ENCODE results near the gene TREX2.

The TREX2 gene

GRCh38 chrX:153433781-153434285, 12.0 kb downstream of the TREX2 start:
- TF ChIP-seq CTCF (IDR thresholded peaks at IDR 0.05) = no peak
- TF ChIP-seq ZFX (IDR thresholded peaks at IDR 0.05; ENCODE audit: borderline replicate concordance) = no peak
- H3K27ac ChIP-seq = no peak overlapping the region

- TF ChIP-seq CTCF (IDR thresholded peaks at IDR 0.05) = no peak
- TF ChIP-seq ZFX (IDR thresholded peaks at IDR 0.05; ENCODE audit: borderline replicate concordance) = no peak
- H3K27ac ChIP-seq = no peak overlapping the region
These were observed 12.6 kb downstream of the TREX2 start for GRCh38 chrX:153433161-153433680.

GRCh38 chrX:153430796-153431195, 15.1 kb downstream of the TREX2 start:
- TF ChIP-seq CTCF (IDR thresholded peaks at IDR 0.05) = no peak
- TF ChIP-seq ZFX (IDR thresholded peaks at IDR 0.05; ENCODE audit: borderline replicate concordance) = no peak
- no peak overlapping the region for H3K27ac ChIP-seq

GRCh38 chrX:153426204-153426603, 19.7 kb downstream of the TREX2 start:
- no peak overlapping the region for H3K27ac ChIP-seq
- no peak for TF ChIP-seq ZFX (IDR thresholded peaks at IDR 0.05; ENCODE audit: borderline replicate concordance)

GRCh38 chrX:153423652-153424051, 22.2 kb downstream of the TREX2 start:
- TF ChIP-seq CTCF (IDR thresholded peaks at IDR 0.05) (no peak), ZFX (IDR thresholded peaks at IDR 0.05; ENCODE audit: borderline replicate concordance) (no peak)
- no peak overlapping the region for H3K27ac ChIP-seq

GRCh38 chrX:153421856-153422255, 24.0 kb downstream of the TREX2 start:
- H3K27ac ChIP-seq = no peak overlapping the region
- no peak for TF ChIP-seq CTCF (IDR thresholded peaks at IDR 0.05)
- no peak for TF ChIP-seq ZFX (IDR thresholded peaks at IDR 0.05; ENCODE audit: borderline replicate concordance)

GRCh38 chrX:153420851-153421599, 24.8 kb downstream of the TREX2 start:
- TF ChIP-seq ZFX (IDR thresholded peaks at IDR 0.05; ENCODE audit: borderline replicate concordance) = no peak
- no peak for TF ChIP-seq CTCF (IDR thresholded peaks at IDR 0.05)
- H3K27ac ChIP-seq = no peak overlapping the region
